Measurements from ENCODE around the gene ADRA2C.

Gene ADRA2C

DNA sequence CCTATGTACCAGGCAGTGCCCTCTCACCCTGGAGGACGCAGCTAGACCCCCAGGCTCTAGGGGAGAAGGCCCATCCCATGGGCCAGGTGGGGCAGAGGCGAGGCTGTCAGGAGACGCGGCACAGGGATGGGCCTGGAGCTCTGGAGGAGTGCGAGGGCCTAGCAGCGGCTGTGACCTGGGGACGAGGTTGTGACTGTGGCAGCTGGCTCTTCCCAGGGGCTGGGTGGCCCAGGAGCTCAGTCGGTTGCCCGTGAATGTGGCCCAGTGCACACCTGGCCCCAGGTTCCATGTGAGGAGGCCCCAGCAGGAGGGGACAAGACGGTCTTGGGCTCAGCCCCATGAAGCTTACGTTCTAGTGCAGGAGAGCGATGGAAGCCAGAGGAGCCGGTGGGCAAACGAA lies 31.0 kb upstream of the ADRA2C start:
- no peak for DNase-seq

DNA sequence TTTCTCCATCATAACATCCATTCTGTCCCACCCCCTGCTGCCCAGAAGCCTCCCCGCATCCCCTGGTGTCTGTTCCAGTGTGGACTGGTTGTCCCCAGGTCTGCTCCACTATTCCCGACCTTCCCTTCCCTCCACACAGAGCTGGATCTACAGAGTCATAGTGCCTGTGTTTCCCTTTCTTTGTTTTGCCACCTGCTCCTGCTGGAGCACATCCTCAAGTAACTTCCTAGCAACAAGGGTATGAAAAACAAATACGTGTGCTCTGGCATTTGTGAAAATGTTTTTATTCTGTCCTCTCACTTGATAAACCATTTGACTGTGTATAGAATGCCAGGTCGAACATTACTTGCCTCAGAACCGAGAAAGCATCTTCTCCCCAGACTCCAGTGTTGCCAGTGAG lies 29.9 kb upstream of the ADRA2C start:
- no peak for DNase-seq

- no peak for DNase-seq
These were observed 29.4 kb upstream of the ADRA2C start for GRCh38 chr4:3736806-3737205.

- no peak for DNase-seq
These were observed 26.6 kb upstream of the ADRA2C start for GRCh38 chr4:3739577-3739976.

DNA sequence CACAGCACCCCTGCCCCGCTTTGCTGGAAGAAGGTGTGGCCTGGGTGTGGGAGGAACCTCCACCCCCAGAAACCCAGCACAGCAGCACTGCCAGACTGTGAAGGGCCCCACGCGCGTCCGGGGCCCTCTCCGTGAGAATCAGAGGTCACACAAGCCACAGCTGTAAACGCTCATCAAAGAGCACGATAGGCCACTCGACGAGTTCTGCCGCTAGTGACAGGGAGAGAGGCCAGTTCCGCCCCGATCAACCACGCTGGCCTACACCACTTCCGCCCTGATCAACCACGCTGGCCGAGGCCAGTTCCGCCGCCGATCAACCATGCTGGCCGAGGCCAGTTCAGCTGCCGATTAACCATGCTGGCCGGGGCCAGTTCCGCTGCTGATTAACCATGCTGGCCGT lies 25.9 kb upstream of the ADRA2C start:
- DNase-seq, result no peak

GRCh38 chr4:3741217-3742011 lies 24.8 kb upstream of the ADRA2C start:
- no peak for DNase-seq

GRCh38 chr4:3742610-3743009 lies 23.6 kb upstream of the ADRA2C start:
- no peak for DNase-seq

GRCh38 chr4:3744232-3744631 lies 22.0 kb upstream of the ADRA2C start:
- no peak for DNase-seq

DNA sequence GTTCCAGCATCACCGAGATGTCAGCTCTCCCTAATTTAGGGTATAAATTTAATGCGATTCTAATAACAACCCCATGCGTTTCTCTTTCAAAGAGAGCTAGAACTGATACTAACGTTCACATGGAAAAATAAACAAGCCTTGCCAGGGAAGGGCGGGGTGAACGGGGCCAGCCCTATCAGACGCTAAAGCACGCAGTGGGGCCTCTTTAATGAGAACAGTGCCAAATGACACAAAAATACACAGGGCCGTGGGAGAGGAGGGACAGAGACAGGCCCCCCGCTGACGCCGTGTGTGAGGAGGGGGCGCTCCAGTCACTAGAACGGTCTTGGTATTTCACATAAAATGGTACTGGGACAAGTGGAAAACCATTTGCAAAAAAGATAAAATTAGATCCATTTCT lies 21.3 kb upstream of the ADRA2C start:
- no peak for DNase-seq

DNA sequence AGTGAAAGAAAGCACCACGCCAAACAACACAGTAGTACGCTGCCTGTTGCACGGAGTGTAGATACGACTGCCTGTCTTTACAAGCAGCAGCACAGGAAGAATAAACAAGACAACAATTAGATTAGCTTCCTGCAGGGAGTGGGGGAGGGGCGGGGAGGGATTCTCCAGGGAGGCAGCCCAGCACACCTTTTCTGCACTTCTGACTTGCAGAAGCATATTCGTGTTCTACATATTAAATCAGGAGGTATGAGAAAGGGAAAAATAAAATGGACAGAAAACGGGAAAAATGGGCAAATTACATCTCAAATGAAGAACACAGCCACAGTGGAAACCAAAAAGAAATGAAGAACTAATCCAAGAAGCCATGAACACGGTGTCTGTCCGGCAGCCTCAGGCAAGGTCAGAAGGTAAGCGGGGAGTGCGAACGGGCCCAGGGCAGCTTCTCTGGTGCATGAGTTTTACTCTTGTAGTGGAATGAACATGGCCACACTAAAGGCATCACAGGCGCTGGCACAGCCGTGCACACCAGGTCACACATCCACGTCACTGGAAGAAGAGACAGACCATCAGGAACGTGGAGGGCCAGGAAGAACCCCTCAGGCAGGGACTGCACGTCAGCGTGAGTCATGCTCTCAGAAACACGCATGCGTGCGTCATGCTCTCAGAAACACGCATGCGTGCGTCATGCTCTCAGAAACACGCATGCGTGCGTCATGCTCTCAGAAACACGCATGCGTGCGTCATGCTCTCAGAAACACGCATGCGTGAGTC lies 20.1 kb upstream of the ADRA2C start:
- DNase-seq, result no peak

DNA sequence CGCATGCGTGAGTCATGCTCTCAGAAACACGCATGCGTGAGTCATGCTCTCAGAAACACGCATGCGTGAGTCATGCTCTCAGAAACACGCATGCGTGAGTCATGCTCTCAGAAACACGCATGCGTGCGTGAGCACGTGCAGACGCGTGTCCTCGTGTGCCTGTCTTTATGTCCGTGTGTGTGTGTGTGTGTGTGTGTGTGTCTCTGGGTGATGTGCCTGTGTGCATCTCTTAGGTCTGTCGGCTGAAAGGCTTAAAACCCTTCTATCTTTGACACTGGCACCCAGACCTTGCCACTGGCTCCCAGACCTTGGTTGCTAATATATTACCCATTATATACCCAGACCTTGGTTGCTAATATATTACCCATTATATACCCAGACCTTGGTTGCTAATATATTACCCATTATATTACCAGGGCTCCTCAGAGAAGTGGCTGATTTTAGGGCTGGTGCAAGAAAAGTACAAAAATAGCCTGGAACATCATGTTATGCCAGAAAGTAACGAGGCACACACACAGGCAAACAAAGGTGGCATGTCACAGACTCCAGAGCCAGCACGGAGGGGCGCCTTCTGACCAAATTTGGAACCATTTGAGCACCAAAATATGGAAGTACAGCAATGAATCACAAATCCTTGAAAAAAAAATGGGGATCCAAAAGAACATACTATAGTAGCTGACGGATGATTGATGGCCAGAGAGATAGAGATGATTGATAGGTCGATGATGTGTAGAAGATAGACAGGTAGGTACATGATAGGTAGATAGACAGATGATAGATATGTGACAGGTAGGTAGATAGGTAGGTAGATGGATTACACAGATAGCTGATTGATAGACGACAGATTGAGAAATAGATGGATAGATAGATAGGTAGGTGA lies 19.2 kb upstream of the ADRA2C start:
- no peak for DNase-seq

DNA sequence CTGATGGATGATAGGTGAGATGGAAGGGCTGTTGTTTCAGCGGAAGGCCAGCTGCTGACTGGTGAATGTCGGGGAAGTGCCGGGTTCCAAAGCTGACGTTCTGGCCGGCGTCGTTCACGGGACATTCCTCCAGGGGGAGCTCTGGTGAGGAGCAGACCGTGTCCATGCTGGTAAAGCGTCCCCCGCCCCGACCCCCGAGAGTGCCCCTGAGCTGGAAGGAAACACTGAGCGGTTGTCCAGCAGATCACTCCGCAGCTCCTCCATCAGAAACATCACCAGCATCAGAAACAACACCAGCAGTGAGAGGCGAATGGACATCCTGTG lies 18.6 kb upstream of the ADRA2C start:
- DNase-seq, result no peak

- no peak for DNase-seq
These were observed 17.9 kb upstream of the ADRA2C start for GRCh38 chr4:3748136-3748898.

GRCh38 chr4:3749081-3749480 lies 17.1 kb upstream of the ADRA2C start:
- DNase-seq, result no peak

DNA sequence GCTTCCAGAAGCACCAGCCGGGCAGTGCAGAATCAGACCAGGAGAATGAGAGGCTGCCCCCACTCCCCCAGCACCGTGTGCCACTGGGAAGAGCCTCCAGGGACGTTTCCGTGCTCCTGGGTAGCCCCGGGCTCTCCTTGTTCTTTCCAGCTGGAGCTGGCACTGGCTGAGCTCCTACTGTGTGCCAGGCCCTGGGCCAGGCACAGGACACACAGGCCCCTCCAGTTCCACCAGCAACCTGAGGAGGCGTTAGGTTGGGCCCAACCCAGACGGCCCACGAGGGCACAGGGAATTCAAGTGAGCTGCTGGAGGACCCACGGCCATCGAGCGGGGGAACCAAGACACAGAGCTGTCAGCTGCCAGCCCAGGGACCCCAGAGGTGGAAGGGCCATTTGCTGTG lies 15.9 kb upstream of the ADRA2C start:
- DNase-seq, result no peak

- no peak for DNase-seq
These were observed 14.2 kb upstream of the ADRA2C start for GRCh38 chr4:3752022-3752421.

DNA sequence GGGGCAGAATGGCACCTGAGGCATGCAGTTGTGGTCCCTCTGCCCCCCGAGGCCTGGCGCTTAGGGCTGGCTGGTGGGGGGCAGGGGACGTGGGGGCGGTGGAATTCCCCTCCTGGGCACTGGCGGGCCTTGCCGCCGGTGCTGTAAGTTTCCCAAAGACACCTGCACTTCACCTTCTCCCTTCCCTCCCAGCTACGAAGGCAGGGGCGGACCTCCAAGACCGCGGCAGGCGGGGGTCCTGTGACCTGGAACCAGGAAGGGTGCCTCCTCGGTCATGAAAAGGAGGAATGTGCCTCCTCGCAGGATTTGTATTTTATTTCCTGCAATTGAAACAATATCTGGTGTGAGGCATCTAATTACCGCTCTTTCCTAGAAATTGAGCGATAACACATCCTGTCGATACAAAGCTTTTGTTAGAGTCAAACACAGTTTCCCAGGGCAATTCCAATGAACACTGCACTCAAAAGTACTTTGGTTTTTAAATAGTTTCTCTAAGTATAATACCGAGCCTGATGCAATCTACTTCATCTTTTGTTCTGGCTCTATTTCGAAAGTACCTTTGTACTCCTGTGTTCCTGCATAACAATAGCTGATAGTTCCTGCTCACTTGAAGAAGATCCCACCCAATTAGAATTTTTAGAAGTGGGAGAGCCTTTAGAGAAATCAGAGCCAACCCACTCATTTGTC lies 12.3 kb upstream of the ADRA2C start:
- no peak for DNase-seq

DNA sequence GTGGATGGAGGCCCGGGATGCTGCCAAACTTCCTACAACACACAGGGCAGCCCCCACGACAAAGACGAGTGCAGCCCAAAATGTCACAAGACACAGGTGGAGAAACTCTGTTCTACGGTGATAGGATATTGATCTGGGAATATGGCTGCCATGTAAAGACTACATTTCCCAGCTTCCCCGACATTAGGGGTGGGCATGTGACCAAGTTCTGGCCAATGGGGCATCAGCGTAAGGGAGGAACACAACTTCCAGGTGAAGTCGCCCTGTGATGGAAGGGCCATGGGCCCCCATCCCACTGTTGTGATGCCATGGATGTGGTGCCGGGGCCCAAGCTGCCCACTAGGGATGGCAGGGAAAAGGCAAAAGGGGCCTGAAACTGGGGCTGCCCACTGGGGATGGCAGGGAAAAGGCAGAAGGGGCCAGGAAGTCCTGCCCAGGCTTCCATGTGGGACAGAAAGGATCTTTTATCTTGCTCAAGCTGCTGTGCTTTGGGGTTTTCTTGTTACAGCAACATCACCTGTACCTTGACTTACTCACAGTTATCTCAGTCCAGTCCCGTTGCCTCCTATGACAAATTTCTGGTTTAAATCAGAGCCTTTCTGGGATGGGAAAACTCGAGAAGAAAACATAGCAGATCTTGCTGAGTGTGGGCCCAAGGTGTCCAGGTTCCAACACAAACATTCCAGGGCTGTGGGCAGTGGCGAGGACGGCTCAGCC lies 9.7 kb upstream of the ADRA2C start:
- no peak for DNase-seq

DNA sequence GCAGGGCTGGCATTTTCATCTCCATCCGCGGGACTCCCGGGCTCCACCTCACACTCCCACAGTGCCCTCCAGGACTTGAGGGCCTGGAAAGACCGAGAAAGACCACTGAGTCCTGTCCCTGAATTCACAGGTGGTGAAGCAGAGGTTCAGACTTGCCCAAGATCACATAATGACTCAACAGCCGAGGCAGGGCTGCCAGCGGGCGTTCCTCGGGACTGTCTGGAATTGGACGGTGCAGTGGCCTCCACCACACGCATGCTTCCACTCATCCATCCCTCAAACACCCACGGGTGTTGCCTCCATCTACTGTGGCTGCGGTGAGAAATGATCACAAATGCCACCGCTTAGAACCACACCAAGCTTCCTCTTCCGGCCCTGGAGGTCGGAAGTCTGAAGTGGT lies 6.9 kb upstream of the ADRA2C start:
- DNase-seq, result no peak

DNA sequence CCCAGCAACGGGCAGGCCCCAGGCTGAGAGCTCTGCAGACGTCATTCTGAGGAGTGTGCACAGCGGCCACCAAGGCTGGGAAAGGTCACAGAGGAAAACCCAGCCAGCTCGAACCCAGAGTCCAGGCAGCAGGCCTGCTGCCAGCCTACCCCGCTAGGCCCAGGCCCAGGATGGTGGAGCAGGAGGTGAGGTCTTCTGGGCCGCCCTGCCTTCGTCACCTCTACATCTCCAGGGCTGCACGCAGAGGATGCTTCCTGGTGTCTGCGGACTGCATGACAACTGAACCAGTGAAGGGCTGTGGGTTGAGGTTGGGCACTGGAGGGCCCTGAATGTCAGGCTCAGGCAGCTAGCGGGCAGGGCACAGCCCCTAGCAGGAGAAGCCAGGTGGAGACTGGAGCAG lies 5.8 kb upstream of the ADRA2C start:
- no peak for DNase-seq

GRCh38 chr4:3760841-3761240 lies 5.3 kb upstream of the ADRA2C start:
- no peak for DNase-seq

DNA sequence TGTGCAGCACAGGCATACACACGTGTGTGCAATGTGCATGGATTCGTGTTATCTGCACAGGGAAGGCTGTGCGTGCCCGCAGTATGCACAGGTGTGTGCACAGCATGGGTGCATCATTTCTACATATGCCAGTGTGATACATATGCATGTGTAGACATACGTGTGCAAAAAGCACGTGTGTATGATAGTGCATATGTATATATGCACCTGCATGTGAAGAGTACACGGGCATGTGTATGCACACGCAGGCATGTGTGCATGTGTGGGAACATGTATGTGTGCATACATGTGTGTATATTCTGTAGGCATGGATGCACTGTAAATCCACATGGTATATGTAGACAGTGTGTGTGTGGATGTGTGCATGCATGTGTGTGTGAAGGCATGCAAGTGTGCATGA lies 3.9 kb upstream of the ADRA2C start:
- no peak for DNase-seq
